GM12892 (cell line): Measurements from ENCODE around the gene TSPO.

ENCODE experiments used
- DNase-seq: peaks from one replicate; pipeline ENCODE4 v3.0.0; 2011; ENCODE audit not compliant: insufficient read length
- FAIRE-seq: peaks from 2 replicates; lab custom pipeline; 2011; peaks lifted over from hg19 to GRCh38; lab: Jason Lieb, UNC
- POLR2A ChIP-seq: IDR thresholded peaks from 2 replicates; pipeline ENCODE4 v1.6.1; 2011; ENCODE audit warnings: low read depth, low read length, control low read depth
- POLR2AphosphoS5 ChIP-seq: IDR thresholded peaks from 2 replicates; pipeline ENCODE4 v1.6.1; 2011; ENCODE audit warnings: low read depth, low read length, control low read depth
- TAF1 ChIP-seq: IDR thresholded peaks from 2 replicates; pipeline ENCODE4 v1.6.1; 2011; ENCODE audit warnings: low read depth, mild to moderate bottlenecking, control low read depth, low read length, borderline replicate concordance

The TSPO gene

GRCh38 chr22:43201486-43202219, 50.3 kb downstream of the TSPO start:
- FAIRE-seq (no peak), DNase-seq (no peak)
- no peak for TF ChIP-seq POLR2AphosphoS5
- no peak for TF ChIP-seq POLR2A
- TF ChIP-seq TAF1, result no peak

DNA sequence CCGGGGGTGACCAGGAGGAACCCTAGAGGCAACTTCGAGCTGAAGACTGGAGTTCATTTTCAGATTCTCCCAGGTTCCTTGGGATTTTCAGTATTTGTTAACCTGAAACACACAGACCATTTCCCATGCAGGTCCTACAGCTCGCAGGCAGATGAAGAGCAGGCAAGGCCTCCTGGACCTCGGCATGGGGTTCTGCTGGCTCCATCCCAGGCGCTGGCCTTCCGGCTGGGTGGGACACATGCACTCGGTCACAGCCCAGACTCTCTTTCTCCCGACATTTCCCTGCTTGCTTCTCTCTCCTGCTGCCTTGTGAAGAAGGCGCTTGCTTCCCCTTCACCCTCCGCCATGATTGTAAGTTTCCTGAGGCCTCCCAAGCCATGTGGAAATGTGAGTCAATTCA, 51.0 kb downstream of the TSPO start:
- TF ChIP-seq POLR2AphosphoS5 (no peak), POLR2A (no peak), TAF1 (no peak)
- DNase-seq, result no peak
- no peak for FAIRE-seq

DNA sequence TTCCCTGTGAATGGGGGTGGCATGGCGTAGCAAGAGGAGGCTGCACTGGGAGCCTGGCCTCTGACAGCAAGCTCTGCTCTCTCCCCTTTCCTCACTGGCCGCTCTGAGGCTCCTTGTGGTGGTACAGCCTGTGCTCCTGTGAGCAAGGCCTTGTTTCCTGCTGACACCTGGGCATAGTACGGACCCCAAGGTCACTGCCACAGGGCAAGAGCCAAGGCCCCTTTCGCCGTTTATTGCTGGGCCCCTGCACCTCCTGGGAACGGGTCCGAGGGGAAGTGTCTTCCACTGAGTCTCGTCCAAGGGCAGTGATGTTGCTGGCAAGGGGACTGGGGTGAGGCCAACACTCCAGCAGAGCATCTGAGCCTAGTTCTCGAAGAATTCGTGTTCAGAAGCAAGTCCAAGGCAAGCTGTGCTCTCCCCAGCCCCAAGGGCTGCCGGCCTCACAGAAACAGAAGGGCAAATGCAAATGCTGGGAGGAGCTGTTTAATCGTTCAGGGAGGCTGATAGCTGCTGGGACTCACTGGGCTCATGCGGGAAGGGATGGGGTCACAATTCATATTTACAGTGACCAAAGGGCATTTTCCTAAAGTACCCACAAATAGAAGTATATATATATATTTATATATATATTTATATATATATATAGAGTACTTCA, 51.5 kb downstream of the TSPO start:
- no peak for TF ChIP-seq TAF1
- TF ChIP-seq POLR2AphosphoS5, result no peak
- no peak for TF ChIP-seq POLR2A
- FAIRE-seq, result no peak
- DNase-seq, result no peak

GRCh38 chr22:43203471-43203981, 52.2 kb downstream of the TSPO start:
- DNase-seq (no peak), FAIRE-seq (no peak)
- TF ChIP-seq TAF1, result no peak
- TF ChIP-seq POLR2A, result no peak
- TF ChIP-seq POLR2AphosphoS5, result no peak

- DNase-seq (no peak), FAIRE-seq (no peak)
- TF ChIP-seq POLR2AphosphoS5 (no peak), POLR2A (no peak), TAF1 (no peak)
Observed at GRCh38 chr22:43205261-43205691, 53.9 kb downstream of the TSPO start.

- FAIRE-seq, result no peak
- no peak for TF ChIP-seq TAF1
- no peak for TF ChIP-seq POLR2A
- no peak for TF ChIP-seq POLR2AphosphoS5
- DNase-seq, result no peak
Observed at GRCh38 chr22:43205748-43206508, 54.6 kb downstream of the TSPO start.

- no peak for FAIRE-seq
- TF ChIP-seq TAF1, result no peak
- TF ChIP-seq POLR2A, result no peak
- DNase-seq, result no peak
Observed at GRCh38 chr22:43206509-43207161, 55.3 kb downstream of the TSPO start.

GRCh38 chr22:43207386-43207785, 56.0 kb downstream of the TSPO start:
- FAIRE-seq (no peak), DNase-seq (no peak)
- TF ChIP-seq POLR2A, result no peak
- TF ChIP-seq TAF1, result no peak

DNA sequence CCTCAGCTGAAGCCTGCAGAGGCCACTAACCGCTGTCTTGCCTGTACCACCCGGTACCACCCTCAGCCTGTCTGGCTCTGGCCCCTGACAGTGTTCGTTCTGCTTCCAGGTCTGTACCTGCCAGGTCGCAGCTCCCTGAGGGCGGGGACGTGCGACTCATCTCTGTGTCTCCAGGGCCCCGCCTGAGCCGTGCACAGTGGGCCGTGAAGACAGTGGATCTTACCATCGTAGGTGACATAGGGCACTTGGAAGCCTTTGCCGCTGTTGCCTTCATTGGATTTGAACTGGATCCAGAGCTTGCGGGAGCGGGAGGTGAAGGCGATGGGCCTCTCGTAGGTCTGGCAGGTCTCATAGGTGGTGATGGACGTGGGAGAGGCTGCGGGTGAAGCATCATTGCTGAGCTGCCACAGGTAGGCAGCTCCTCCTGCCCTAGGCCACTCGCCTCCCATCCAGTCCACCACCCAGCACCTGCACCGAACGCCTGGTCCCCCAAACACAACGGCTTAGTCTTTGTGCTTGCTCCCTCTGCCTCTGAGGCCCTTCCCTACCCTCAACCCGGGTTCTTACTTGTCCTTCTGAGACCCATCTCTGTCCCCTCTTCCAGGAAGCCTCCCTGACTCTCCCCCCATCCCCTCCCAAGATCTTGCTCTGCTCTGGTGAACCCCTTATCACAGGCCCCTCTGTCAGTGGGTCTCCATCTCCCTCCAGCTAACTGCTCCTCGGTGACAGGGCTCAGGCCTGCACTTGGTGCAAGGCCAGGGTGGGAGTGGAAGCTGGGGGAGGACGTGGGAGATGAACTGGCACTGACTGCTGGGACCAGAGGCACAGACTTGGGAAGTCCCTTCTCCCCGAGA, 56.7 kb downstream of the TSPO start:
- no peak for TF ChIP-seq POLR2AphosphoS5
- no peak for TF ChIP-seq TAF1
- no peak for TF ChIP-seq POLR2A
- DNase-seq, result no peak
- no peak for FAIRE-seq

- TF ChIP-seq TAF1, result no peak
- TF ChIP-seq POLR2AphosphoS5, result no peak
- no peak for TF ChIP-seq POLR2A
- FAIRE-seq, result no peak
- no peak for DNase-seq
Observed at GRCh38 chr22:43208703-43209522, 57.6 kb downstream of the TSPO start.
